SK-N-DZ (cell line): ENCODE measurements around the gene TPPP3.
"Not testable (repeated sequence)": the region's sequence is repeated elsewhere in the genome, so short reads cannot be mapped to it uniquely, and the experiment has no call there.

ENCODE experiments used
- DNase-seq: peaks from one replicate; pipeline ENCODE4 v3.0.0-alpha.2; 2015; ENCODE audit warnings: low spot score

TPPP3 gene

GRCh38 chr16:67390816-67391423 lies 2.4 kb downstream of the TPPP3 start:
- DNase-seq, result no peak

- no peak for DNase-seq
These were observed 3.1 kb downstream of the TPPP3 start for GRCh38 chr16:67389911-67390815.

- no peak for DNase-seq
These were observed 4.7 kb downstream of the TPPP3 start for GRCh38 chr16:67388591-67388990.

GRCh38 chr16:67388191-67388590 lies 5.1 kb downstream of the TPPP3 start:
- DNase-seq, result no peak

- no peak for DNase-seq
These were observed 5.7 kb downstream of the TPPP3 start for GRCh38 chr16:67387479-67388079.

- no peak for DNase-seq
These were observed 6.3 kb downstream of the TPPP3 start for GRCh38 chr16:67386861-67387455.

- DNase-seq, result no peak
These were observed 8.4 kb downstream of the TPPP3 start for GRCh38 chr16:67384778-67385510.

GRCh38 chr16:67383284-67383683 lies 10.0 kb downstream of the TPPP3 start:
- no peak for DNase-seq

- no peak for DNase-seq
These were observed 14.7 kb downstream of the TPPP3 start for GRCh38 chr16:67378642-67379041.

- not testable (repeated sequence) for DNase-seq
These were observed 17.3 kb downstream of the TPPP3 start for GRCh38 chr16:67376012-67376411.

GRCh38 chr16:67372664-67373063 lies 20.6 kb downstream of the TPPP3 start:
- DNase-seq, result no peak

GRCh38 chr16:67370661-67371060 lies 22.6 kb downstream of the TPPP3 start:
- DNase-seq, result no peak

GRCh38 chr16:67364600-67365235 lies 28.6 kb downstream of the TPPP3 start:
- DNase-seq, result no peak

- no peak for DNase-seq
These were observed 32.3 kb downstream of the TPPP3 start for GRCh38 chr16:67361038-67361437.

GRCh38 chr16:67359540-67360269 lies 33.6 kb downstream of the TPPP3 start:
- not testable (repeated sequence) for DNase-seq

GRCh38 chr16:67357561-67357960 lies 35.7 kb downstream of the TPPP3 start:
- no peak for DNase-seq

- no peak for DNase-seq
These were observed 36.9 kb downstream of the TPPP3 start for GRCh38 chr16:67356396-67356795.

- DNase-seq, result not testable (repeated sequence)
These were observed 40.8 kb downstream of the TPPP3 start for GRCh38 chr16:67352463-67352862.

GRCh38 chr16:67350324-67350723 lies 43.0 kb downstream of the TPPP3 start:
- DNase-seq, result no peak

GRCh38 chr16:67349172-67349571 lies 44.1 kb downstream of the TPPP3 start:
- no peak for DNase-seq
